GM18520 (cell line): ENCODE results near the gene SNX15.
A peak's percentile ranks its signal among the peaks of the same experiment; 100 is the strongest.

Experiments used
- ATAC-seq: cut with Tn5 transposase; IDR thresholded peaks from one replicate; pipeline ENCODE4 v1.9.1; 2021; ENCODE audit not compliant: unreplicated experiment

The SNX15 gene

DNA sequence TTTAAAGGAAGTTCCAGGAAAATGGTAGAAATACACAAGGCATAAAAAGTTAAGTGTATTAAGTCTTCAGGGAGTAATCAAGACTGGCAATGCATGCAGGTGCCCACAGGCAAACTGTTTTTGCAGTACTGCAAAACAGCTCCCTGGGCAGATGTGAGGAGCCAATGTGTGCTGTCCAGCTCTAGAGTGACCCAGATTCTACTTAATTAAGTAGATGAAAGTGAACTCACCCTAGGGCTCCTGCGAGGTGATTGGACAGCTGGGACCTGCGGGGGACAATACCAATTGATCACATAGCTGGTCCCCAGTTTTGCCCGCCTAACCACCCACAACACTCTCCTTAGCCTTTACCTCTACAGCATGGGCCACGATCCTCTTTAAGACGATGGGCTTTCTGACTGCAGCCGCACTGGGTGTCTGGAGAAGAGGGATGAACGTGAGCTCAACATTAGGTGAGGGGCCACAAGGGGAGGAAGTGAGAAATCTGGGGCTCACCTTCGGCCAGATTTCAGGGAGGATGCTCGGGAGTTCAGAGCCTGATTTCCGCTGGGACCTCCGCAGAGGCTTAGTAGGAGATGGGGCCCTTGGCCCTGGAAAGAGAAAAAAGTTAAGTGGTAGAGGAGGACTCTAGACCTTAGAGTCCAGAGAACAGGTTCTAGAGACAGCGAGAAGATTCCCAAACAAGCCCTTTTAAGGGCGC, 56.0 kb downstream of the SNX15 start:
- ATAC-seq: no peak

DNA sequence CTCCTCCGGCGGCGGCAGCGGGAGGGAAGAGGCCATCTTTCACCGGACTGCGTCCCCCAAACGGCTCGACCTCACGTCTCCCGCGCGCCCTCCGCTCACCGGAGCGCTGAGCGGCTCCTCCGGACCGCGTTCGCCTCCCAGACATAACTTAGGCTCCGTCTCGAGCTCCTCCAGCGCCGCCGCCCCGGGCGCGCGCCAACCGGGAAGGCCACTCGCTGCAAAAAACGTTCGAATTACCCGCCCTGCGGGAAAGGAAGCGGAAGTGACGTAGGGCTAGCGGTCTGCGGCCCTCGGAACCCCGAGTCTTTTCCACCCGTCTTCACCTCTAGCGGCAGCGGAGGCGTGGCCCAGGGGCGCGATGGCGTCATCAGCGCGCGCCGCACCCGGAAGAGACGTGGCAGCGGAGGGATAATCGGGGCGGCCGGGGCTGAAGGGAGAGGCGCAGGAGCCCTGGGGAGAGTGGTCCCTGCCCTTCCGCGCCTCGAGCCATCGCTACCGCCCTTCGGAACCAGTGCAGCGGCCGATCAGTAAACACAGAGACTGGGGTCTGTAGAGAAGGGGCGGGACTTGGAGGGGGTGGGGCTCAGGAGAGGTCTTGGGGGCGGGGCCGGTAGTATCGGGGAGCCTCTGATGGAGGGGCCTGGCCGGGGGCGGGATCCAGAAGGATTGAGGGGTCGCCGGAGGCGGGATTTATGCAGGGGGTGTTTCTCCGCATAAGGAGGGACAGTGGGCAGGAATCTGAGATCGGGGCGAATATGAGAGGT, 56.8 kb downstream of the SNX15 start, which contains the start of the genes CDCA5 and ZFPL1:
TSS of gene CDCA5 (minus strand) at position 207 of the 764 bp plus-strand sequence. CDS start at position 145, 62 bp downstream.
TSS of gene ZFPL1 (plus strand) at position 389 of the 764 bp plus-strand sequence. CDS start 477 bp downstream, outside the sequence.
- peak; percentile 75 for ATAC-seq

DNA sequence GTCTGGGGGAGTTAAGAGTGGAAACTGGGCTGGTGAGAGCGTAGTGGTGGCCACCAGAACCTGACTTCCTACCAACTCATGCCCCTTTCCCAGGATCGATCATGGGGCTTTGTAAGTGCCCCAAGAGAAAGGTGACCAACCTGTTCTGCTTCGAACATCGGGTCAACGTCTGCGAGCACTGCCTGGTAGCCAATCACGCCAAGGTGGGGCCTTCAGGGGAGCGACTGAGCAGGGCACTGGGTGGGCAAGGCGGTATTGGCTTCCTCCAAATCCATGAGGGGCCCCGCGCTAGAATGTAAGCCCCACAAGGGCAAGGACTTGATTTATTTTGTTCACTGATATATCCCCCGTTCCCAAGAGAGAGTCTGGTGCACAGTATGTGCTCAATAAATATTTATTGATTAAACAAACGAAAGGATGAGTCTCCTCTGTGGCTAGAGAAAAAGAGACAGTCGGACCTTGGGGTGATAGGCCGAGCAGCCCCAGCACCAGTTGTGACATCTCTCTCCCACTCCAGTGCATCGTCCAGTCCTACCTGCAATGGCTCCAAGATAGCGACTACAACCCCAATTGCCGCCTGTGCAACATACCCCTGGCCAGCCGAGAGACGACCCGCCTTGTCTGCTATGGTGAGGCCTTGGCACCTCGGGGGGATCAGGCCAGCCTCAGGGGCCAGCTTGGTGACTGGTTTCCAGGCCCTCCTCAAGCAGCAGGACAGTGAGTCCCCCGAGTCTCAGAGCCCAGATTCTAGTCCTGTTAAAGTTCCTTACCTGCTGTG, 57.5 kb downstream of the SNX15 start:
- no peak for ATAC-seq

DNA sequence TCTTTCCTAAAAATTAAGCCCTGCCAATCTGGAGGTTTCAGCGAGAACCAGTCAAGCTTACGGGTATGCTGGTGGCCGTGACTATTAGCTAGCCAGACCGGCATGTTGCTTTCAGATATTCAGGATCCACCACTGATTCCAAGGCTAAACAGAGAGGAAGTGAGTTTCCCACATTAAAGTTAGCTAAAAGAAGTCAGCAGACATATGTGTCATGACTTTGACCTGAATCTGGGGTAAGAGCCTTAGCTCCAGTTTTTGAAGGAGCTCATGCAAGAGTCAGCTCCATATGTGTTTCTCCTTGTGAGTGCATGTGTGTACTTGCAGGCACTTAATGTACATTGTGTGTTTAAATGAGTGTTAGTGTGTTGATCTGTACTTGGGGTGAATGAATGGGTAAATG, 58.2 kb downstream of the SNX15 start:
- no peak for ATAC-seq

DNA sequence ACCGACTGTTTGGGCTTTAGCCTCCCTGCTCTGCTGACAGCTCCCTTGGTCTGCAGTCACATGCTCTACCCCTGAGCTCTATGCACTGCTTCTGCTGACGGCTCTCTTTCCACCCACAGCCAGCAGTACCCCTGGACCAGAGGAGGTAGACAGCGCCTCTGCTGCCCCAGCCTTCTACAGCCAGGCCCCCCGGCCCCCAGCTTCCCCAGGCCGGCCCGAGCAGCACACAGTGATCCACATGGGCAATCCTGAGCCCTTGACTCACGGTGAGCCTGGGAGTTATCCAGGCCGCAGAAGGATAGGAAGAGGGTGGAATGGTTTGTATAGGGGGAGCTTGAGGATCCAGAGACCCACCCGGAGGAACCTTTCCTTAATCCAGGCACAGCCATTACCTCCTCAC, 59.6 kb downstream of the SNX15 start:
- no peak for ATAC-seq

DNA sequence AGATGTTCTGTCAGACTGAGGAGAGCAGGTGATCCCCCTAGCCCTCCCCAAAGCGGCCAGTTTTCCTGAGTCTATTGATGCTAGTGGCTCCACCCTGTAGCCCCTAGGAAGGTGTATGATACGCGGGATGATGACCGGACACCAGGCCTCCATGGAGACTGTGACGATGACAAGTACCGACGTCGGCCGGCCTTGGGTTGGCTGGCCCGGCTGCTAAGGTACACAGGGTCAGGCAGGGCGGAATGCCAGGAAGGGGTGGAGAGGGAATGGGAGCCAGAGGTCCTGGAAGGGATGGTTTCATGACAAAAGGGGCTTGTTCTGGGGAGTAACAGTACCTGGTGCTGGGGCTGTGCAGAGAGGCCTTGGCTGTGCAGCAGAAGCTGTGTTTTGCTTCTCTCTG, 60.0 kb downstream of the SNX15 start:
- no peak for ATAC-seq

DNA sequence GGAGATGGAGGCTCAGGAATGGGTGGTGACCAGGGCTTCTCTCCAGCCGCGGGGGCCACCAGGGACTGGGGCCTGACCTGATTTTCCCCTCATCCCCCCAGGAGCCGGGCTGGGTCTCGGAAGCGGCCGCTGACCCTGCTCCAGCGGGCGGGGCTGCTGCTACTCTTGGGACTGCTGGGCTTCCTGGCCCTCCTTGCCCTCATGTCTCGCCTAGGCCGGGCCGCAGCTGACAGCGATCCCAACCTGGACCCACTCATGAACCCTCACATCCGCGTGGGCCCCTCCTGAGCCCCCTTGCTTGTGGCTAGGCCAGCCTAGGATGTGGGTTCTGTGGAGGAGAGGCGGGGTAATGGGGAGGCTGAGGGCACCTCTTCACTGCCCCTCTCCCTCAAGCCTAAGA, 60.6 kb downstream of the SNX15 start:
- ATAC-seq: no peak

DNA sequence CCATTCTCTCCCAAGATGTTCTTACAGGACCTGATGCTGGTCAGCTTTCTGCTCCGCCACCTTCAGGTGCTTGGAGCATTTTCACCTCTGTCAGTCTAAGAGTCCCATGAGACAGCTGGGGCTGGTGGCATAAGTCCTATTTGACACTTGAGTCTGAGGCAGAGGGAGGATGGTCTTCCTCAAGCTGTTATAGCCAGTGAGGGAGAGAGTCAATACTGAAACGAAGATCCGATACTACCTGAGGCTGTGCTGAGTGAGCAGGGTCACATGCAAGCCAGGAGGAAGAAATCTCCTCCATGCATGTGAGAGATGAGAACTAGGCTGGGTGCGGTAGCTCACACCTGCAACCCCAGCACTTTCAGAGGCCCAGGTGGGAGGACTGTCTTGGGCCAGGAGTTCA, 62.4 kb downstream of the SNX15 start:
- ATAC-seq: no peak
